CD4-positive, alpha-beta T cell (primary cell): ENCODE results near the gene UQCC3. TPM values are rescaled to one million over a fixed set of nuclear protein-coding genes. Genes with fewer than 3 reads are reported as not detected.

Experiments used
- ATAC-seq: fragments of 200-7000 bp; cut with Tn5 transposase; one replicate; pipeline ENCODE4 v1.10.0; 2022; ENCODE audit warnings: mild to moderate bottlenecking; ENCODE audit not compliant: poor library complexity
- CTCF ChIA-PET: fragments of 350-600 bp; sonication (Branson Sonifier 250); formaldehyde crosslinking; loops from one replicate; lab custom pipeline; 2021; ENCODE audit warnings: antibody characterized with exemption, inconsistent platforms; lab: Charles Lee
- POLR2A ChIA-PET: fragments of 350-600 bp; sonication (Branson Sonifier 250); formaldehyde crosslinking; loops from one replicate; lab custom pipeline; 2021; ENCODE audit warnings: antibody characterized with exemption, inconsistent platforms; lab: Charles Lee
- DNase-seq, 14 experiments: peaks; one replicate each; pipeline ENCODE4 v3.0.0-alpha.2; 2013 to 2020; ENCODE audit warnings: mixed read lengths in 2 of 14
- H3K27ac ChIP-seq, 2 donors: one replicate each; pipeline versions ENCODE4 v1.5.1 to v1.7.0; 2013; ENCODE audit warnings: low read length in 2 of 2, low read depth in 1 of 2, mild to moderate bottlenecking in 1 of 2
- H3K27me3 ChIP-seq, 2 experiments: 1 replicate in 1 of 2; 2 replicates in 1 of 2; pipeline versions ENCODE4 v1.6.1 to v1.7.0; 2013; ENCODE audit warnings: low read length in 2 of 2, control low read depth in 1 of 2, mild to moderate bottlenecking in 1 of 2, moderate library complexity in 1 of 2; ENCODE audit not compliant: insufficient read depth in 2 of 2, control insufficient read depth in 1 of 2
- H3K36me3 ChIP-seq: one replicate; pipeline ENCODE4 v1.6.1; 2013; ENCODE audit warnings: low read length, control low read depth; ENCODE audit not compliant: insufficient read depth
- H3K4me1 ChIP-seq: one replicate; pipeline ENCODE4 v1.6.1; 2013; ENCODE audit warnings: low read length, control low read depth; ENCODE audit not compliant: insufficient read depth
- H3K4me3 ChIP-seq: one replicate; pipeline ENCODE4 v1.5.1; 2013; ENCODE audit warnings: mild to moderate bottlenecking, low read length, moderate library complexity
- H3K9me3 ChIP-seq, 2 experiments: 1 replicate in 1 of 2; 2 replicates in 1 of 2; pipeline versions ENCODE4 v1.6.1 to v1.7.0; 2013; ENCODE audit warnings: low read length in 2 of 2, mild to moderate bottlenecking in 2 of 2, control low read depth in 1 of 2, moderate library complexity in 1 of 2; ENCODE audit not compliant: control insufficient read depth in 1 of 2, insufficient read depth in 1 of 2
- H3K27ac Mint-ChIP-seq: one replicate; pipeline ENCODE4 v1.8.0; 2020; ENCODE audit warnings: mixed read lengths
- H3K27me3 Mint-ChIP-seq: one replicate; pipeline ENCODE4 v1.8.0; 2021; ENCODE audit warnings: mixed read lengths
- H3K36me3 Mint-ChIP-seq: one replicate; pipeline ENCODE4 v1.8.0; 2021; ENCODE audit warnings: low read depth, mixed read lengths
- H3K4me1 Mint-ChIP-seq: one replicate; pipeline ENCODE4 v1.8.0; 2021; ENCODE audit warnings: low read depth, mixed read lengths
- H3K4me3 Mint-ChIP-seq: one replicate; pipeline ENCODE4 v1.8.0; 2020; ENCODE audit warnings: mild to moderate bottlenecking, mixed read lengths
- H3K9me3 Mint-ChIP-seq: one replicate; pipeline ENCODE4 v1.8.0; 2020; ENCODE audit warnings: mixed read lengths
- intact Hi-C, 2 experiments: fragments of 100-400 bp; cut with DNase I in 1 of 2; cut with micrococcal nuclease in 1 of 2; formaldehyde crosslinking; loops; one replicate each; pipeline versions ENCODE4 v1.15.1 to v1.9.0; 2023 to 2025; cut with DNase I, micrococcal nuclease
- polyA plus RNA-seq, 2 donors: library from polyadenylated mRNA; unstranded; fragments of 120-200 nt; gene quantifications; one replicate each; pipeline ENCODE4 v1.2.1, GENCODE V29; 2013
- total RNA-seq, 174 experiments: library from RNA in 2 of 174; stranded (reverse) in 2 of 174; gene quantifications; one replicate each; pipeline ENCODE4 v1.2.3 and lab custom pipeline; 2021 to 2026
- TF ChIP-seq, protein P1 (sequence below): fragments of 200-600 bp; IDR thresholded peaks from one replicate; pipeline ENCODE4 v1.8.0; 2022; ENCODE audit warnings: antibody characterized with exemption, mild to moderate bottlenecking

The UQCC3 gene, protein sequence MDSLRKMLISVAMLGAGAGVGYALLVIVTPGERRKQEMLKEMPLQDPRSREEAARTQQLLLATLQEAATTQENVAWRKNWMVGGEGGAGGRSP
- 1 to 10 TPM; 1.5 to 2.3 TPM for total RNA-seq
- 6.9 TPM for polyA plus RNA-seq (2013, experiment 1 of 2)
- 6.2 TPM for polyA plus RNA-seq (2013, experiment 2 of 2)
- total RNA-seq (lab: John Stamatoyannopoulos, UW): 3.8 to 26.7 (median 8.8) reads per million in 172 experiments

DNA sequence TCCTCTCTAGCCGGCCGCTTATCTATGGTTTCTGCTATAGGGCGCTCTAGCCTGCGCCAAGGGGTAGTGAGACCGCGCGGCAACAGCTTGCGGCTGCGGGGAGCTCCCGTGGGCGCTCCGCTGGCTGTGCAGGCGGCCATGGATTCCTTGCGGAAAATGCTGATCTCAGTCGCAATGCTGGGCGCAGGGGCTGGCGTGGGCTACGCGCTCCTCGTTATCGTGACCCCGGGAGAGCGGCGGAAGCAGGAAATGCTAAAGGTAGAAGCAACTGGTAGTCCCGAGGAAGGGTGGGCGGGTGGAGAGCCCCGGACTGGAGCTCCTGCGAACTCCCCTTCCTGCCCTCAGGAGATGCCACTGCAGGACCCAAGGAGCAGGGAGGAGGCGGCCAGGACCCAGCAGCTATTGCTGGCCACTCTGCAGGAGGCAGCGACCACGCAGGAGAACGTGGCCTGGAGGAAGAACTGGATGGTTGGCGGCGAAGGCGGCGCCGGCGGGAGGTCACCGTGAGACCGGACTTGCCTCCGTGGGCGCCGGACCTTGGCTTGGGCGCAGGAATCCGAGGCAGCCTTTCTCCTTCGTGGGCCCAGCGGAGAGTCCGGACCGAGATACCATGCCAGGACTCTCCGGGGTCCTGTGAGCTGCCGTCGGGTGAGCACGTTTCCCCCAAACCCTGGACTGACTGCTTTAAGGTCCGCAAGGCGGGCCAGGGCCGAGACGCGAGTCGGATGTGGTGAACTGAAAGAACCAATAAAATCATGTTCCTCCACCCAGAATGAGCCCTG lies at the start of gene UQCC3, which contains the start of gene LBHD1:
TSS of gene UQCC3 (plus strand) at position 66 of the 782 bp plus-strand sequence. CDS start at position 139, 73 bp downstream.
TSS of gene LBHD1 (minus strand) at position 660 of the 782 bp plus-strand sequence. CDS start 2,236 bp downstream, outside the sequence.
- Mint-ChIP-seq H3K27ac (peak within 1 kb of the TSS; percentile 87), H3K4me1 (peaks cover 53% of the 10 kb centered on the region), H3K36me3 (peaks cover 38% of the 10 kb centered on the region), H3K4me3 (peak within 1 kb of the TSS; percentile 91), H3K27me3 (no peaks in the 10 kb centered on the region), H3K9me3 (no peaks in the 10 kb centered on the region)
- Histone ChIP-seq H3K9me3 (no peaks in the 10 kb centered on the region), H3K27ac (peak within 1 kb of the TSS; percentile 72 to 83), H3K36me3 (peaks cover 31% of the 10 kb centered on the region), H3K27me3 (no peaks in the 10 kb centered on the region), H3K4me3 (peak within 1 kb of the TSS; percentile 98), H3K4me1 (peaks cover 55% of the 10 kb centered on the region)
- intact Hi-C loops: loop anchor here (1.0 to 5.0 kb wide), 5 partner anchors 19 to 79 kb away; partner anchors contain the start of genes BSCL2 (in 2 of the 2), GNG3 (in 2 of the 2), INTS5 (in 2 of the 2) and TUT1 (in 2 of the 2)
- ATAC-seq (peak; percentile 74), DNase-seq (peak; percentile 50 to 89 (median 68))
- TF ChIP-seq, protein P1, sequence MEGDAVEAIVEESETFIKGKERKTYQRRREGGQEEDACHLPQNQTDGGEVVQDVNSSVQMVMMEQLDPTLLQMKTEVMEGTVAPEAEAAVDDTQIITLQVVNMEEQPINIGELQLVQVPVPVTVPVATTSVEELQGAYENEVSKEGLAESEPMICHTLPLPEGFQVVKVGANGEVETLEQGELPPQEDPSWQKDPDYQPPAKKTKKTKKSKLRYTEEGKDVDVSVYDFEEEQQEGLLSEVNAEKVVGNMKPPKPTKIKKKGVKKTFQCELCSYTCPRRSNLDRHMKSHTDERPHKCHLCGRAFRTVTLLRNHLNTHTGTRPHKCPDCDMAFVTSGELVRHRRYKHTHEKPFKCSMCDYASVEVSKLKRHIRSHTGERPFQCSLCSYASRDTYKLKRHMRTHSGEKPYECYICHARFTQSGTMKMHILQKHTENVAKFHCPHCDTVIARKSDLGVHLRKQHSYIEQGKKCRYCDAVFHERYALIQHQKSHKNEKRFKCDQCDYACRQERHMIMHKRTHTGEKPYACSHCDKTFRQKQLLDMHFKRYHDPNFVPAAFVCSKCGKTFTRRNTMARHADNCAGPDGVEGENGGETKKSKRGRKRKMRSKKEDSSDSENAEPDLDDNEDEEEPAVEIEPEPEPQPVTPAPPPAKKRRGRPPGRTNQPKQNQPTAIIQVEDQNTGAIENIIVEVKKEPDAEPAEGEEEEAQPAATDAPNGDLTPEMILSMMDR: no peak
- CTCF ChIA-PET: interaction anchor here (0.8 to 3.0 kb wide), 7 partner anchors 9 to 209 kb away, joined by 3 to 8 read pairs (median 4); partner anchors contain the start of genes B3GAT3, INTS5, SLC3A2 and TMEM179B
- POLR2A ChIA-PET: interaction anchor here (0.6 to 6.4 kb wide), 29 partner anchors 9 to 209 kb away, joined by 3 to 94 read pairs (median 6); partner anchors contain the start of genes B3GAT3, EEF1G, EML3 and GANAB

- Histone ChIP-seq H3K36me3 (peaks cover 26% of the 10 kb centered on the region), H3K4me3 (peak overlapping the region; percentile 69), H3K27me3 (no peaks in the 10 kb centered on the region), H3K4me1 (peaks cover 31% of the 10 kb centered on the region), H3K27ac (peak overlapping the region; percentile 86 to 88), H3K9me3 (no peaks in the 10 kb centered on the region)
- TF ChIP-seq, protein P1: no peak
- intact Hi-C loops: loop anchor here (1.0 to 5.0 kb wide), 4 partner anchors 24 to 50 kb away; partner anchors contain the start of genes GANAB (in 1 of the 2), INTS5 (in 1 of the 2), LBHD1 (in 1 of the 2) and TUT1 (in 1 of the 2)
- Mint-ChIP-seq H3K4me1 (peaks cover 27% of the 10 kb centered on the region), H3K4me3 (peak overlapping the region; percentile 86), H3K36me3 (peaks cover 61% of the 10 kb centered on the region), H3K27me3 (no peaks in the 10 kb centered on the region), H3K27ac (peak overlapping the region; percentile 89), H3K9me3 (no peaks in the 10 kb centered on the region)
- ChIA-PET CTCF (interaction anchor here (0.6 to 3.6 kb wide), 6 partner anchors 9 to 164 kb away, joined by 3 to 10 read pairs (median 5); partner anchors contain the start of genes ROM1 and TUT1), POLR2A (interaction anchor here (0.6 to 6.0 kb wide), 20 partner anchors 10 to 1671 kb away, joined by 3 to 80 read pairs (median 13); partner anchors contain the start of genes C11orf98, CSKMT, EEF1G and EML3)
- ATAC-seq: no peak
- DNase-seq: peak in 2 of 14 experiments; percentile 31 to 53
Measured at GRCh38 chr11:62622476-62623089, 48.9 kb upstream of the UQCC3 start.

DNA sequence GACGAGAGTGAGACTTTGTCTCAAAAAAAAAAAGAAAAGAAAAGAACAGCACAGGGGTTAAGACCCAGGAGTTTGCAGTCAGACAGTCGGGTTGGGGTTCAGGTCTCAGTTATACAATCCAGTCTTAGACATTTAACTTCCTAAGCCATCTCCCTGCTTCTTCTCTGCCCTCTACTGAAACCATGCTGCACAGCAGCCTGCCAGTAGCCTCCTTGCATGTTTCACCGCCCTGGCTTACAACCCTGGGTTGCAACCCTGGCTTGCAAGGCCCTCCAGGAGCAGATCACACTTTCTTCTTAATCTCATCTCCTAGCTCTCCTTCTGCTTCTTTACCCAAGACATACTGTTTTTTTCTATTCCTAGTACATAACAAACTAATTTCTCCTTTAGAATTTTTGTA lies 43.8 kb upstream of the UQCC3 start:
- POLR2A ChIA-PET: interaction anchor here (1.5 kb wide), 1 partner anchor 36 kb away, joined by 6 read pairs; the partner anchor contains the start of gene TUT1
- H3K27ac Mint-ChIP-seq: no peak overlapping the region
- DNase-seq (peak in 1 of 14 experiments; percentile 20), ATAC-seq (no peak)
- H3K4me3 Mint-ChIP-seq: no peak overlapping the region
- no peaks in the 10 kb centered on the region for H3K9me3 ChIP-seq
- CTCF ChIA-PET: no interaction called here
- H3K4me1 Mint-ChIP-seq: no peaks in the 10 kb centered on the region
- peaks cover 72% of the 10 kb centered on the region for H3K36me3 ChIP-seq
- TF ChIP-seq, protein P1: no peak
- intact Hi-C loops: no loop called here
- no peak overlapping the region for H3K4me3 ChIP-seq
- H3K9me3 Mint-ChIP-seq: no peaks in the 10 kb centered on the region
- no peaks in the 10 kb centered on the region for H3K27me3 ChIP-seq
- H3K27me3 Mint-ChIP-seq: no peaks in the 10 kb centered on the region
- no peak overlapping the region for H3K27ac ChIP-seq
- peaks cover 82% of the 10 kb centered on the region for H3K36me3 Mint-ChIP-seq
- H3K4me1 ChIP-seq: peaks cover under 1% of the 10 kb centered on the region
